CD4-positive, alpha-beta T cell (primary cell): Measurements from ENCODE around the gene CDH4. TPM values are rescaled to one million over a fixed set of nuclear protein-coding genes. Genes with fewer than 3 reads are reported as not detected.
"Not testable (repeated sequence)": the region's sequence is repeated elsewhere in the genome, so short reads cannot be mapped to it uniquely, and the experiment has no call there.

Source experiments
- ATAC-seq: fragments of 200-7000 bp; cut with Tn5 transposase; one replicate; pipeline ENCODE4 v1.10.0; 2022; ENCODE audit warnings: mild to moderate bottlenecking; ENCODE audit not compliant: poor library complexity
- CTCF ChIA-PET: fragments of 350-600 bp; sonication (Branson Sonifier 250); formaldehyde crosslinking; loops from one replicate; lab custom pipeline; 2021; ENCODE audit warnings: antibody characterized with exemption, inconsistent platforms; lab: Charles Lee
- POLR2A ChIA-PET: fragments of 350-600 bp; sonication (Branson Sonifier 250); formaldehyde crosslinking; loops from one replicate; lab custom pipeline; 2021; ENCODE audit warnings: antibody characterized with exemption, inconsistent platforms; lab: Charles Lee
- DNase-seq, 14 experiments: peaks; one replicate each; pipeline ENCODE4 v3.0.0-alpha.2; 2013 to 2020; ENCODE audit warnings: mixed read lengths in 2 of 14
- H3K27ac ChIP-seq, 2 donors: one replicate each; pipeline versions ENCODE4 v1.5.1 to v1.7.0; 2013; ENCODE audit warnings: low read length in 2 of 2, low read depth in 1 of 2, mild to moderate bottlenecking in 1 of 2
- H3K27me3 ChIP-seq, 2 experiments: 1 replicate in 1 of 2; 2 replicates in 1 of 2; pipeline versions ENCODE4 v1.6.1 to v1.7.0; 2013; ENCODE audit warnings: low read length in 2 of 2, control low read depth in 1 of 2, mild to moderate bottlenecking in 1 of 2, moderate library complexity in 1 of 2; ENCODE audit not compliant: insufficient read depth in 2 of 2, control insufficient read depth in 1 of 2
- H3K36me3 ChIP-seq: one replicate; pipeline ENCODE4 v1.6.1; 2013; ENCODE audit warnings: low read length, control low read depth; ENCODE audit not compliant: insufficient read depth
- H3K4me1 ChIP-seq: one replicate; pipeline ENCODE4 v1.6.1; 2013; ENCODE audit warnings: low read length, control low read depth; ENCODE audit not compliant: insufficient read depth
- H3K4me3 ChIP-seq: one replicate; pipeline ENCODE4 v1.5.1; 2013; ENCODE audit warnings: mild to moderate bottlenecking, low read length, moderate library complexity
- H3K9me3 ChIP-seq, 2 experiments: 1 replicate in 1 of 2; 2 replicates in 1 of 2; pipeline versions ENCODE4 v1.6.1 to v1.7.0; 2013; ENCODE audit warnings: low read length in 2 of 2, mild to moderate bottlenecking in 2 of 2, control low read depth in 1 of 2, moderate library complexity in 1 of 2; ENCODE audit not compliant: control insufficient read depth in 1 of 2, insufficient read depth in 1 of 2
- H3K27ac Mint-ChIP-seq: one replicate; pipeline ENCODE4 v1.8.0; 2020; ENCODE audit warnings: mixed read lengths
- H3K27me3 Mint-ChIP-seq: one replicate; pipeline ENCODE4 v1.8.0; 2021; ENCODE audit warnings: mixed read lengths
- H3K36me3 Mint-ChIP-seq: one replicate; pipeline ENCODE4 v1.8.0; 2021; ENCODE audit warnings: low read depth, mixed read lengths
- H3K4me1 Mint-ChIP-seq: one replicate; pipeline ENCODE4 v1.8.0; 2021; ENCODE audit warnings: low read depth, mixed read lengths
- H3K4me3 Mint-ChIP-seq: one replicate; pipeline ENCODE4 v1.8.0; 2020; ENCODE audit warnings: mild to moderate bottlenecking, mixed read lengths
- H3K9me3 Mint-ChIP-seq: one replicate; pipeline ENCODE4 v1.8.0; 2020; ENCODE audit warnings: mixed read lengths
- CTCF ChIP-seq: fragments of 200-600 bp; IDR thresholded peaks from one replicate; pipeline ENCODE4 v1.8.0; 2022; ENCODE audit warnings: antibody characterized with exemption, mild to moderate bottlenecking
- intact Hi-C, 2 experiments: fragments of 100-400 bp; cut with DNase I in 1 of 2; cut with micrococcal nuclease in 1 of 2; formaldehyde crosslinking; loops; one replicate each; pipeline versions ENCODE4 v1.15.1 to v1.9.0; 2023 to 2025; cut with DNase I, micrococcal nuclease
- total RNA-seq, 174 experiments: library from RNA in 2 of 174; stranded (reverse) in 2 of 174; gene quantifications; one replicate each; pipeline ENCODE4 v1.2.3 and lab custom pipeline; 2021 to 2026

The CDH4 gene
- total RNA-seq, 2 experiments from 2014 or later = 0.11 TPM

- ATAC-seq (no peak), DNase-seq (no peak)
- Mint-ChIP-seq H3K27ac (no peak overlapping the region), H3K27me3 (no peaks in the 10 kb centered on the region), H3K4me3 (no peak overlapping the region), H3K9me3 (peaks cover 3% of the 10 kb centered on the region), H3K4me1 (peaks cover 22% of the 10 kb centered on the region), H3K36me3 (peaks cover 51% of the 10 kb centered on the region)
- Histone ChIP-seq H3K4me3 (no peak overlapping the region), H3K9me3 (peaks cover 0 to 19% of the 10 kb centered on the region in 2 experiments), H3K27ac (no peak overlapping the region), H3K4me1 (peaks cover 14% of the 10 kb centered on the region), H3K27me3 (no peaks in the 10 kb centered on the region), H3K36me3 (peaks cover 29% of the 10 kb centered on the region)
- intact Hi-C loops = loop anchor here in 1 of 2 experiments (5.0 kb wide), 1 partner anchor 1923 kb away; no protein-coding TSS in a partner anchor
- ChIA-PET CTCF (no interaction called here), POLR2A (no interaction called here)
- no peak for TF ChIP-seq CTCF
Observed at GRCh38 chr20:61979701-61980635, 727.9 kb downstream of the CDH4 start.

- TF ChIP-seq CTCF = no peak
- POLR2A ChIA-PET = no interaction called here
- peaks cover 22% of the 10 kb centered on the region for H3K4me1 Mint-ChIP-seq
Observed at GRCh38 chr20:61980647-61981583, 728.9 kb downstream of the CDH4 start.

GRCh38 chr20:61981691-61982090 lies 729.6 kb downstream of the CDH4 start:
- H3K27ac Mint-ChIP-seq, H3K4me3 ChIP-seq, H3K9me3 Mint-ChIP-seq: not testable (repeated sequence)

More at GRCh38 chr20:61980647-61981583, 728.9 kb downstream of the CDH4 start:
- Mint-ChIP-seq H3K27ac (no peak overlapping the region), H3K36me3 (peaks cover 46% of the 10 kb centered on the region), H3K27me3 (no peaks in the 10 kb centered on the region), H3K9me3 (peaks cover 3% of the 10 kb centered on the region), H3K4me3 (no peak overlapping the region)
- H3K4me1 ChIP-seq = peaks cover 17% of the 10 kb centered on the region
- peaks cover 28% of the 10 kb centered on the region for H3K36me3 ChIP-seq
- no peaks in the 10 kb centered on the region for H3K27me3 ChIP-seq
- peaks cover 0 to 27% of the 10 kb centered on the region in 2 experiments for H3K9me3 ChIP-seq
- CTCF ChIA-PET = no interaction called here
- H3K27ac ChIP-seq = no peak overlapping the region
- H3K4me3 ChIP-seq = no peak overlapping the region
- no peak for ATAC-seq
- intact Hi-C loops = no loop called here
- peak in 2 of 14 experiments; percentile 17 to 47 for DNase-seq

More at GRCh38 chr20:61981691-61982090, 729.6 kb downstream of the CDH4 start:
- ATAC-seq, DNase-seq, CTCF ChIA-PET, intact Hi-C loops, H3K27me3 ChIP-seq, H3K27me3 Mint-ChIP-seq, H3K4me3 Mint-ChIP-seq, H3K27ac ChIP-seq, POLR2A ChIA-PET: not testable (repeated sequence)
- peaks cover 0 to 32% of the 10 kb centered on the region in 2 experiments for H3K9me3 ChIP-seq
- H3K36me3 ChIP-seq = peaks cover 23% of the 10 kb centered on the region
- Mint-ChIP-seq H3K4me1 (peaks cover 26% of the 10 kb centered on the region), H3K36me3 (peaks cover 46% of the 10 kb centered on the region)
- peaks cover 17% of the 10 kb centered on the region for H3K4me1 ChIP-seq
